ENCODE results near the gene PLEKHA4.

PLEKHA4 gene

GRCh38 chr19:48836089-48837017 lies 32.1 kb downstream of the PLEKHA4 start, which contains the start of gene HSD17B14:
HSD17B14 (minus strand) TSS chr19:48836491; CDS start chr19:48836411, 80 bp downstream.
- peaks cover 13% of the 10 kb centered on the region for H3K4me1 Mint-ChIP-seq (ENCODE audit: low read depth)
- H3K4me3 Mint-ChIP-seq, result peak within 1 kb of the TSS; percentile 90
- H3K9me3 Mint-ChIP-seq, result no peaks in the 10 kb centered on the region
- peak within 1 kb of the TSS; percentile 77 for H3K27ac Mint-ChIP-seq
- peaks cover 8% of the 10 kb centered on the region for H3K27me3 Mint-ChIP-seq (ENCODE audit: low read depth)
- no peaks in the 10 kb centered on the region for H3K36me3 Mint-ChIP-seq (ENCODE audit: low read depth)

DNA sequence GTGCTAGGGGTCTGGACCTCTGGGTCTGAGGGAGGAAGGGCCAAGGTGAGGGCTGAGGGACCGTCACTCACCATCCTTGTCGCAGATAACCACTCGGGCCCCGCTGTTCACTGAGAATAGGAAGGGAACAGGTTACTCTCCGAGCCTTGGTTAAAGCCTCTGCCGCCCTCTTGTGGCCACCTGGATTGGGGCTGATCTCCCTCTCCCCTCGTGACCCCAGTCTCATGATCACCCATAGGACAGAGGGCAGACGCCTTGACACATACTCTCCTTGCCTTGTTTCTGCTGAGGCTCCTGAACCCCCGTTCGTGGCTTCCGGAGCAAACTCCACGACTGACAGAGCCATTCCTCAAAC lies 32.7 kb downstream of the PLEKHA4 start:
- Mint-ChIP-seq H3K4me1 (ENCODE audit: low read depth) (peaks cover 13% of the 10 kb centered on the region), H3K4me3 (peak overlapping the region; percentile 90), H3K27me3 (ENCODE audit: low read depth) (peaks cover 8% of the 10 kb centered on the region), H3K27ac (peak overlapping the region; percentile 77), H3K9me3 (no peaks in the 10 kb centered on the region), H3K36me3 (ENCODE audit: low read depth) (no peaks in the 10 kb centered on the region)

DNA sequence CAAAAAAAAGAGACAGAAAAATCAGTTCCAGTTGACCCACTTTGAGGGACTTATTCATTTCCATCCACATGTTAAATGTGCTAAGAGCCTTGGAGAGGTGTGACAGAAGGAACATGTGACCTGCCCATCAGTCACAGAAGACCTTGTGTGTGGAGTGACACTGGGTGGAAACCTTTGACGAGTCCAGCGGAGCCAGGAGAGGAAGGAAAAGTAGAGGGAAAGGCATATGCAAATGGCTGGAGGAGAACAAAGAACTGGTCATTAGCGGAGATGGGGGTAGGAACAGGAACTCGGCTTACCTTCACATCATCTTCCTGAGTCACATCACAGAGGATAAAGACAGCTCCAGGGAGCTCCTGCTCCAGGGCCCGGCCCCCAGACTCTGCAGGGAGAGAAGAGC lies 34.4 kb downstream of the PLEKHA4 start:
- peaks cover 13% of the 10 kb centered on the region for H3K4me1 Mint-ChIP-seq (ENCODE audit: low read depth)
- H3K36me3 Mint-ChIP-seq (ENCODE audit: low read depth), result no peaks in the 10 kb centered on the region
- H3K9me3 Mint-ChIP-seq, result no peaks in the 10 kb centered on the region
- peaks cover 8% of the 10 kb centered on the region for H3K27me3 Mint-ChIP-seq (ENCODE audit: low read depth)
- H3K4me3 Mint-ChIP-seq, result peak overlapping the region; percentile 65
- H3K27ac Mint-ChIP-seq, result peak overlapping the region; percentile 58

- H3K27me3 Mint-ChIP-seq (ENCODE audit: low read depth), result peaks cover 8% of the 10 kb centered on the region
- no peaks in the 10 kb centered on the region for H3K36me3 Mint-ChIP-seq (ENCODE audit: low read depth)
- H3K27ac Mint-ChIP-seq, result no peak overlapping the region
- peaks cover 13% of the 10 kb centered on the region for H3K4me1 Mint-ChIP-seq (ENCODE audit: low read depth)
- H3K4me3 Mint-ChIP-seq, result no peak overlapping the region
- H3K9me3 Mint-ChIP-seq, result no peaks in the 10 kb centered on the region
Observed at GRCh38 chr19:48833049-48833448, 35.4 kb downstream of the PLEKHA4 start.

DNA sequence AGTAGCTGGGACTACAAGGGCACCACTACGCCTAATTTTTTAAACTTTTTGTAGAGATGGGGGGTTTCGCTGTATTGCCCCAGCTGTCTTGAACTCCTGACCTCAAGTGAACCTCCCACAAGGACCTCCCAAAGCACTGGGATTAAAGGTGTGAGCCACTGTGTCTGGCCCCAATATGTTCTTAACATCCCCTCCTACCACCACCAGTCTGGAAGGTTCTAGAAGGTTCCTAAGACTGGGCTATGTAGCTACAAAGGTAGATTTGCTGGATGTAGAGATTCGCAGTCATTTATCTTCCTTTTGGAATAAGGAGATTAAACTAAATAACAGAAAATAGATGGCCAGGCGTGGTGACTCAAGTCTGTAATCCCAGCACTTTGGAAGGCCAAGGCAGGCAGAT lies 37.5 kb downstream of the PLEKHA4 start:
- no peak overlapping the region for H3K27ac Mint-ChIP-seq

GRCh38 chr19:48830088-48830487 lies 38.3 kb downstream of the PLEKHA4 start:
- H3K4me3 Mint-ChIP-seq, result no peak overlapping the region
- H3K4me1 Mint-ChIP-seq (ENCODE audit: low read depth), result peaks cover 3% of the 10 kb centered on the region
- H3K27ac Mint-ChIP-seq, result no peak overlapping the region
- H3K36me3 Mint-ChIP-seq (ENCODE audit: low read depth), result no peaks in the 10 kb centered on the region
- no peaks in the 10 kb centered on the region for H3K9me3 Mint-ChIP-seq
- no peaks in the 10 kb centered on the region for H3K27me3 Mint-ChIP-seq (ENCODE audit: low read depth)

More for the DNA sequence above, 37.5 kb downstream of the PLEKHA4 start:
- no peaks in the 10 kb centered on the region for H3K27me3 Mint-ChIP-seq (ENCODE audit: low read depth)
- H3K9me3 Mint-ChIP-seq, result no peaks in the 10 kb centered on the region
- no peak overlapping the region for H3K4me3 Mint-ChIP-seq
- H3K4me1 Mint-ChIP-seq (ENCODE audit: low read depth), result peaks cover 5% of the 10 kb centered on the region
- H3K36me3 Mint-ChIP-seq (ENCODE audit: low read depth), result no peaks in the 10 kb centered on the region

DNA sequence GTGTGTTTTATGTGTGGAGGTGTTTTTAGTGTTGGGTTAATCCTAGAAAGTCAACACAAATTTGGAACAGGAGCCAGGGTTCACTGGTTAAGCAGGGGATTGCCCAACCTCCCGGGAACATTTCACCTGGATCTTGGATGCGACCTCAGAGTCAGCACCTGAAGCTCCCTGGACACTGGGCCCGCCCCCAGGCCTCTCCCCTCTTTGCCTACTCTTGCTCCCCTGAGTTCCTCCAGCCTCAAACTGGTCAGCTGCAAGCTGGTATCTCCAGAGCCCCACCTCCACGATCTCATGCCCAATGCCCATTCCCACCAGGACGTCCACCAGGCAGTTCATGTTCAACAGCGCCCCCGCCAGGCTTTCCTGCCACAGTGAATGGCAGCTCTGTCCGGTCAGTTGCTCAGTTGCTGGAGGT lies 41.8 kb downstream of the PLEKHA4 start:
- no peak overlapping the region for H3K4me3 Mint-ChIP-seq
- H3K9me3 Mint-ChIP-seq, result no peaks in the 10 kb centered on the region
- no peak overlapping the region for H3K27ac Mint-ChIP-seq
- H3K4me1 Mint-ChIP-seq (ENCODE audit: low read depth), result no peaks in the 10 kb centered on the region
- no peaks in the 10 kb centered on the region for H3K36me3 Mint-ChIP-seq (ENCODE audit: low read depth)
- H3K27me3 Mint-ChIP-seq (ENCODE audit: low read depth), result no peaks in the 10 kb centered on the region

GRCh38 chr19:48822514-48822913 lies 45.9 kb downstream of the PLEKHA4 start:
- no peaks in the 10 kb centered on the region for H3K9me3 Mint-ChIP-seq
- H3K4me3 Mint-ChIP-seq, result no peak overlapping the region
- H3K27ac Mint-ChIP-seq, result no peak overlapping the region
- H3K36me3 Mint-ChIP-seq (ENCODE audit: low read depth), result no peaks in the 10 kb centered on the region
- H3K27me3 Mint-ChIP-seq (ENCODE audit: low read depth), result no peaks in the 10 kb centered on the region
- H3K4me1 Mint-ChIP-seq (ENCODE audit: low read depth), result no peaks in the 10 kb centered on the region

DNA sequence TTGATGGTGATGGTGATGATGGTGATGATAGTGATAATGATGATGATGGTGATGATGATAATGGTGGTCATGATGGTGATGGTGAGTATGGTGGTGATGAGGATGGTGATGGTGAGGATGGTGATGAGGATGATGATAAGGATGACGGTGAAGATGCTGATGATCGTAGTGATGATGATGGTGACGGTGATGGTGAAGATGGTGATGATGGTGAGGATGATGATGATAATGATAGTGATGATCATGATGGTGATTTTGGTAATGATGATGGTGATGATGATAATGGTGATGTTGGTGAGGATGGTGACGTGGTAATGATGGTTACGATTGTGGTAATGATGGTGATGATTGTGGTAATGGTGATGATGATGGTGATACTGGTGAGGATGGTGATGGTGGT lies 46.8 kb downstream of the PLEKHA4 start:
- Mint-ChIP-seq H3K27me3 (ENCODE audit: low read depth) (no peaks in the 10 kb centered on the region), H3K27ac (no peak overlapping the region), H3K4me1 (ENCODE audit: low read depth) (no peaks in the 10 kb centered on the region), H3K36me3 (ENCODE audit: low read depth) (no peaks in the 10 kb centered on the region), H3K4me3 (no peak overlapping the region), H3K9me3 (no peaks in the 10 kb centered on the region)

GRCh38 chr19:48819366-48819816 lies 49.0 kb downstream of the PLEKHA4 start:
- H3K9me3 Mint-ChIP-seq, result no peaks in the 10 kb centered on the region
- peaks cover 11% of the 10 kb centered on the region for H3K4me1 Mint-ChIP-seq (ENCODE audit: low read depth)
- H3K27me3 Mint-ChIP-seq (ENCODE audit: low read depth), result no peaks in the 10 kb centered on the region
- no peak overlapping the region for H3K4me3 Mint-ChIP-seq
- no peaks in the 10 kb centered on the region for H3K36me3 Mint-ChIP-seq (ENCODE audit: low read depth)
- no peak overlapping the region for H3K27ac Mint-ChIP-seq

GRCh38 chr19:48818234-48818820 lies 50.1 kb downstream of the PLEKHA4 start:
- Mint-ChIP-seq H3K27ac (no peak overlapping the region), H3K4me1 (ENCODE audit: low read depth) (peaks cover 11% of the 10 kb centered on the region), H3K4me3 (no peak overlapping the region), H3K36me3 (ENCODE audit: low read depth) (no peaks in the 10 kb centered on the region), H3K27me3 (ENCODE audit: low read depth) (no peaks in the 10 kb centered on the region), H3K9me3 (no peaks in the 10 kb centered on the region)

- Mint-ChIP-seq H3K36me3 (ENCODE audit: low read depth) (no peaks in the 10 kb centered on the region), H3K4me3 (no peak overlapping the region), H3K4me1 (ENCODE audit: low read depth) (peaks cover 14% of the 10 kb centered on the region), H3K9me3 (no peaks in the 10 kb centered on the region), H3K27ac (no peak overlapping the region), H3K27me3 (ENCODE audit: low read depth) (no peaks in the 10 kb centered on the region)
Observed at GRCh38 chr19:48817585-48818124, 50.8 kb downstream of the PLEKHA4 start.

DNA sequence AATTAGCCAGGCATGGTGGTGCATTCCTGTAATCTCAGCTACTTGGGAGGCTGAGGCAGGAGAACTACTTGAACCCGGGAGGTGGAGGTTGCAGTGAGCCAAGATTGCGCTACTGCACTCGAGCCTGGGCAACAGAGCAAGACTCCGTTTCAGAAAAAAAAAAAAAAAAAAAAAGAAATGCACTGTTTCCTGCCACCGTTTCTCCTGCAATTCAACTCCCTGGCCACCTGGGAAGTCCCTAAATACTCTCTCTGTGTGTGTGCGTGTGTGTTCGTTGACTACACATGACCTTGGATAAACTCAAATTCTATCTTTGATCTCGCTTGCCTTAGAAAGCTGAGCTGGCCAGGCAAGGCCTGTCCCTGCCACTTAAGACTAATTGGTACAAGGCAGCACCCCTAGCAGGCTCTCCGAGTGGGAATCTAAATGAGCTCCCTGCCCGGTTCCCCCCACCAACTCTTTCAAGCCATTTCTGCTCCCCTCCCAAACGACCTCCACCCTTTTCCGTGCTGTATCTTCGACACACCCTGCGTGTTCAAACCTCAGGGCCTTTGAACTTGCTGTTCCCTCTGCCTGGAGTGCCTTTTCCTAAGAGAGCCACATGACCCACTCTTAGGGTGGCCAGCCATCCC lies 52.4 kb downstream of the PLEKHA4 start:
- Mint-ChIP-seq H3K27me3 (ENCODE audit: low read depth) (no peaks in the 10 kb centered on the region), H3K27ac (peak overlapping the region; percentile 75), H3K36me3 (ENCODE audit: low read depth) (no peaks in the 10 kb centered on the region), H3K9me3 (no peaks in the 10 kb centered on the region), H3K4me1 (ENCODE audit: low read depth) (peaks cover 18% of the 10 kb centered on the region), H3K4me3 (peak overlapping the region; percentile 46)

- H3K27ac Mint-ChIP-seq, result no peak overlapping the region
- no peak overlapping the region for H3K4me3 Mint-ChIP-seq
- H3K9me3 Mint-ChIP-seq, result no peaks in the 10 kb centered on the region
- H3K27me3 Mint-ChIP-seq (ENCODE audit: low read depth), result no peaks in the 10 kb centered on the region
- H3K36me3 Mint-ChIP-seq (ENCODE audit: low read depth), result no peaks in the 10 kb centered on the region
- peaks cover 23% of the 10 kb centered on the region for H3K4me1 Mint-ChIP-seq (ENCODE audit: low read depth)
Observed at GRCh38 chr19:48814895-48815294, 53.5 kb downstream of the PLEKHA4 start.
